ENCODE measurements around the gene TAF15. TPM values are rescaled to one million over a fixed set of nuclear protein-coding genes. Genes with fewer than 3 reads are reported as not detected.

Gene TAF15
- total RNA-seq, 2 experiments from 2014 or later: 316 to 330 TPM

DNA sequence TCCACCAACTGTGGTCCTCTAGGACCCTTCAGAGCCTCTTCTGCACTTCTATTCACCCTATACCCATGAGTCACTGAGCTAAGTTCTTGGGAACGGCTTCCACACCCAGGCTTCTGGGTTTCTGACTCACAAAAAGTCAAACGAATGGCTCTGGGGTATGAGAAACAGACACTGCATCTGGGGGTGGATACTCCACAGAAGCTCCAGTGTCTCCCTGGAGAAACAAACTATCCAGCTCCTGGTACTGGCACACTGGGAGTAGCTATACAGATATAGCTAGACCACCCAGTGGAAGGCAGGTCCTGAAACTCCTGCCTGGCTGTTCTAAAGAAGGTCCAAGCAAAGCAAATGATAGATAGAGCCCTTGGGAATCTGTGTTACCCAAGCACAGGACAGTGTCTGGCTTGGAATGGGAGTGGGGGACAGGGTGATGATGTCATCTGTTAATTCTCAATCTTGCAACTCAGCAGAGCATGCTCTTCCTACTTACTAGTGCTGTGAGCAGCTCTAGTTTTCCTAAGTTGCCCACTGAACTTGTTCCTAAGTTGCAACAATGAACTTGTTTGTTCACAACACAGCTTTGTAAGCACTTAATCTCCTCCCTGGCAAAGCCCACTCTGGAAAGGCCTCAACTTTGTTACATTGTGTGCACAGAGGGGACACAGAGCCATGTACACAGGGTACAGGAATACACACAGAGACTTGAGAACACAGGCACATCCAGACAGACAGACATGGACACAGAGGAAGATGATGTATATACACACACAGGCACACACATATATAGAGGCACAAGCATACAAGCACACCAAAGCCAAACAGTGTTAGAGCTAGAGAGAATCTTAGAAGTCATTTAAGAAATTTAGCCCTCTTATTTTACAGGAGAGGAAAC lies 20.6 kb upstream of the TAF15 start:
- peak; percentile 71 for ATAC-seq
- no peaks in the 10 kb centered on the region for H3K36me3 Mint-ChIP-seq (ENCODE audit: low read depth)
- POLR2A ChIA-PET: no interaction called here
- peaks cover 8% of the 10 kb centered on the region for H3K27me3 Mint-ChIP-seq
- H3K4me1 Mint-ChIP-seq: peaks cover 23% of the 10 kb centered on the region
- H3K27ac Mint-ChIP-seq: no peak overlapping the region
- no peaks in the 10 kb centered on the region for H3K9me3 Mint-ChIP-seq (ENCODE audit: low read depth)
- DNase-seq: no peak
- CTCF ChIA-PET: interaction anchor here (0.6 to 1.9 kb wide), 8 partner anchors 11 to 958 kb away, joined by 3 to 8 read pairs (median 4); no protein-coding TSS in a partner anchor
- intact Hi-C loops (cut with DNase I, micrococcal nuclease): no loop called here
- H3K4me3 Mint-ChIP-seq: no peak overlapping the region

DNA sequence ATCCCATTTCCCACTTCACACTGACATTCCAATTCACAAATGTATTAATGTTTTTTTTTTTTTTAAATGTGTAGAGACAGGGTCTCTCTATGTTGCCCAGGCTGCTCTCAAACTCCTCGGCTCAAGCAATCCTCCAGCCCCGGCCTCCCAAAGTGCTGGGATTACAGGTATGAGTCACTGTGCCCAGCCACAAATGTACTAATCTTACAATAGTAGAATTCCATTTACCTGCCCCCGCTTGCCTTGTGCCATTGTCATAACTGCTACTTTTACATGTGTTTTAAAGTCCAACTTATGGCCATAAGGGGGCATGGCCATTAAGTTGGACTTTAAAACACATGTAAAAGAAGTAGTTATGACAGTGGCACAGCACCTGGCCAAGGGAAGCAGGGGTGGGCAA lies 18.4 kb upstream of the TAF15 start:
- ChIA-PET CTCF (interaction anchor here (0.5 to 1.8 kb wide), 4 partner anchors 9 to 697 kb away, joined by 3 to 5 read pairs (median 4); no protein-coding TSS in a partner anchor), POLR2A (no interaction called here)
- Mint-ChIP-seq H3K27ac (no peak overlapping the region), H3K36me3 (ENCODE audit: low read depth) (no peaks in the 10 kb centered on the region), H3K27me3 (peaks cover 16% of the 10 kb centered on the region), H3K4me3 (no peak overlapping the region), H3K9me3 (ENCODE audit: low read depth) (no peaks in the 10 kb centered on the region), H3K4me1 (peaks cover 32% of the 10 kb centered on the region)
- DNase-seq (no peak), ATAC-seq (no peak)
- intact Hi-C loops (cut with DNase I, micrococcal nuclease): no loop called here

DNA sequence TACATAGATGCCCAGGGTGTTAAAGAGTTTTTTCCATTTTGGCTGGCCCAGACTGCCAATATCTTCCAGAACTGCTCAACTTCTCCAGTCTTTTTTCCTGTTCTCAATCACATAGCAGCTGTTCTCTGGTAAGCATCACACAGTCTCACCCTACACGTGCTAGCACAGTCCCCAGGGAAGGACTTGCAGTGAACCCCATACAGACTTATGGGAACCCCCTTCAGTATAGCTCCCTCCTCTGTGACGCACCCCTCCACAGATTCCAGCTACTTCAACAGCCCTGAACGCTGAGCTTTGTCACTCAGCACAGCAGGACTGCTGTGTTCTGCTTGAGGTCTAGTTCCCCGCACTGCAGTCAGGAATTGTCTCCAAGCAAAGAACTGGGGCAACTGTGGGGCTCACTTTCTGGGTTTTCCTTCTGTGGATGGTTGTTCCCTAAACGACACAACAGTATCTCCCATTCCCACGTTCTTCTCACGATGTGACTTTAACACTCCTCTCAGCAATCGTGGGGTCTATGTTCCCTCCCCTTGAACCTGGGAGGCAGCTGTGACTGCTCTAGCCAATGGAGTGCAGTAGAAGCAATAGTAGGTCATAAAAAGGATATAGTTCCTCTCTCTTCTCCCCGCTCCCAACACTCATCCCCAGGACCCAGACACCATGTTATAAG lies 17.5 kb upstream of the TAF15 start:
- peaks cover 22% of the 10 kb centered on the region for H3K27me3 Mint-ChIP-seq
- POLR2A ChIA-PET: no interaction called here
- intact Hi-C loops (cut with DNase I, micrococcal nuclease): no loop called here

GRCh38 chr17:35793257-35793656 lies 16.0 kb upstream of the TAF15 start:
- Mint-ChIP-seq H3K9me3 (ENCODE audit: low read depth) (no peaks in the 10 kb centered on the region), H3K27me3 (peaks cover 26% of the 10 kb centered on the region)
- ATAC-seq: no peak

More for the DNA sequence above, 17.5 kb upstream of the TAF15 start:
- peaks cover 36% of the 10 kb centered on the region for H3K4me1 Mint-ChIP-seq
- DNase-seq: no peak
- no peak overlapping the region for H3K27ac Mint-ChIP-seq
- no peak overlapping the region for H3K4me3 Mint-ChIP-seq
- CTCF ChIA-PET: interaction anchor here (0.7 to 7.8 kb wide), 7 partner anchors 10 to 233 kb away, joined by 3 to 46 read pairs (median 5); partner anchors contain the start of gene TAF15
- ATAC-seq: no peak
- H3K36me3 Mint-ChIP-seq (ENCODE audit: low read depth): no peaks in the 10 kb centered on the region
- H3K9me3 Mint-ChIP-seq (ENCODE audit: low read depth): no peaks in the 10 kb centered on the region

GRCh38 chr17:35795007-35795870 lies 14.0 kb upstream of the TAF15 start, which contains the start of gene MMP28:
MMP28 (minus strand) TSS chr17:35795641; CDS start chr17:35795377, 264 bp downstream.
- POLR2A ChIA-PET: interaction anchor here (1.3 to 1.4 kb wide), 2 partner anchors 14 to 31 kb away, joined by 3 read pairs; partner anchors contain the start of gene TAF15
- Mint-ChIP-seq H3K36me3 (ENCODE audit: low read depth) (no peaks in the 10 kb centered on the region), H3K27ac (peak within 1 kb of the TSS; percentile 3), H3K9me3 (ENCODE audit: low read depth) (no peaks in the 10 kb centered on the region), H3K4me1 (peaks cover 20% of the 10 kb centered on the region), H3K27me3 (peaks cover 26% of the 10 kb centered on the region), H3K4me3 (peak within 1 kb of the TSS; percentile 67)
- ATAC-seq: peak; percentile 81
- DNase-seq: peak; percentile 70
- intact Hi-C loops (cut with DNase I, micrococcal nuclease): no loop called here
- CTCF ChIA-PET: interaction anchor here (0.6 to 7.8 kb wide), 6 partner anchors 10 to 31 kb away, joined by 3 to 46 read pairs (median 8); partner anchors contain the start of gene TAF15

More at GRCh38 chr17:35793257-35793656, 16.0 kb upstream of the TAF15 start:
- Mint-ChIP-seq H3K4me1 (peaks cover 28% of the 10 kb centered on the region), H3K27ac (no peak overlapping the region), H3K4me3 (no peak overlapping the region), H3K36me3 (ENCODE audit: low read depth) (no peaks in the 10 kb centered on the region)
- DNase-seq: no peak
- ChIA-PET CTCF (interaction anchor here (2.3 to 7.8 kb wide), 2 partner anchors 16 to 30 kb away, joined by 16 to 46 read pairs; partner anchors contain the start of gene TAF15), POLR2A (interaction anchor here (0.5 kb wide), 1 partner anchor 192 kb away, joined by 7 read pairs; no protein-coding TSS in a partner anchor)
- intact Hi-C loops (cut with DNase I, micrococcal nuclease): no loop called here

DNA sequence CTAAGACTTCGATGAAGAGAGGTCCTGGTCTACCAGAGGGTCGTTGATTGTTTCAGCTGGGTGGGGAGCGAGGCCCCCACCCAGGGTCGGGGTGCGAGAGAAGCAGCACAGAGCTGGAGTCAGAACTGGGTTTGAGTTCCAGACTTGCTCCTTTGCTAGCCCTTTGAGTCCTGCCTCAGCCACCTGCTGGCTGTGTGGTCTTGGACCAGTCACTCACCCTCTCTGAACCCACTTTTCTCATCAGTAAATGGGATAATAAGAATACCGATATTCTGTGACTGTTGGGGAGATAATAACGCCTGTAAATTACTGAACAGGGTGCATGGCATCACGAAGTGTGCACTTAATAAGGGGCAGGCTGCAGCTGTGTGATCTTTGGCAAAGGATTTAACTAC lies 13.4 kb upstream of the TAF15 start:
- Mint-ChIP-seq H3K9me3 (ENCODE audit: low read depth) (no peaks in the 10 kb centered on the region), H3K27ac (peak overlapping the region; percentile 3), H3K36me3 (ENCODE audit: low read depth) (no peaks in the 10 kb centered on the region), H3K27me3 (peaks cover 26% of the 10 kb centered on the region), H3K4me1 (peaks cover 21% of the 10 kb centered on the region), H3K4me3 (peak overlapping the region; percentile 67)
- DNase-seq: no peak
- ChIA-PET POLR2A (interaction anchor here (1.4 kb wide), 1 partner anchor 13 kb away, joined by 3 read pairs; the partner anchor contains the start of gene TAF15), CTCF (interaction anchor here (1.1 to 7.8 kb wide), 7 partner anchors 9 to 31 kb away, joined by 3 to 46 read pairs (median 5); partner anchors contain the start of gene TAF15)
- intact Hi-C loops (cut with DNase I, micrococcal nuclease): no loop called here
- ATAC-seq: no peak

DNA sequence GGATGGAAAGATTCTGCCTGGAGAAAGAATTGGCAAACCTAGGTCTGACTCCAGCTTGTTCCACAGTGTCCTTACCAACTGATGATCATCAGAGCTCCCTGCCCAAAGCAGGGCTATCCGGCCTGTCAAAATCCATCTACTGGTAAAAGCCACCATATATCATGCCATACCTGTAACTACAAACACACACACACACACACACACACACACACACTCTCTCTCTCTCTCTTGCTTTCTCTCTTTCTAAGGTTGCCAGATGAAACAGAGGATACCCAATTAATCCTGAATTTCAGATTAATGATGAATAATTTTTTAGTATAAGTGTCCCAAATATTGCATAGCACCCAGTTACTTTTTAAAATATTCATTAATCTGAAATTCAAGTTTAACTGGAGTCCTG lies 12.3 kb upstream of the TAF15 start:
- Mint-ChIP-seq H3K4me1 (peaks cover 32% of the 10 kb centered on the region), H3K27me3 (peaks cover 26% of the 10 kb centered on the region)
- CTCF ChIA-PET: interaction anchor here (0.8 to 7.8 kb wide), 7 partner anchors 8 to 32 kb away, joined by 3 to 46 read pairs (median 5); partner anchors contain the start of gene TAF15

GRCh38 chr17:35797370-35797769 lies 11.9 kb upstream of the TAF15 start:
- Mint-ChIP-seq H3K27me3 (peaks cover 23% of the 10 kb centered on the region), H3K4me3 (no peak overlapping the region)

More for the DNA sequence above, 12.3 kb upstream of the TAF15 start:
- POLR2A ChIA-PET: interaction anchor here (0.7 kb wide), 1 partner anchor 12 kb away, joined by 4 read pairs; the partner anchor contains the start of gene TAF15
- Mint-ChIP-seq H3K9me3 (ENCODE audit: low read depth) (no peaks in the 10 kb centered on the region), H3K4me3 (no peak overlapping the region), H3K27ac (no peak overlapping the region), H3K36me3 (ENCODE audit: low read depth) (no peaks in the 10 kb centered on the region)
- DNase-seq: no peak
- intact Hi-C loops (cut with DNase I, micrococcal nuclease): no loop called here
- no peak for ATAC-seq

DNA sequence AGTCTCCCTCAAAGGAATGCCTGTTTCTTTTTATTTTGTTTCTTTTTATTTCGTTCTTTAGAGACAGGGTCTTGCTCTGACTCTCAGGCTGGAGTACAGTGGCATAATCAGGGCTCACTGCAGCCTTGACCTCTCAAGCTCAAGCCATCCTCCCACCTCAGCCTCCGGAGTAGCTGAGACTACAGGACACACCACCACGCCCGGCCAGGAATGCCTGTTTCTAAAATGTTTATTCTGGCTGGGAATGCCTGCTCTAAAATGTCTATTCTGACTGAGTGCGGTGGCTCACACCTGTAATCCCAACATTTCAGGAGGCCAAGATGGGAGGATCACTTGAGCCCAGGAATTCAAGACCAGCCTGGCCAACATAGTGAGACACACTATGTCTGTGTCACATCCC lies 11.4 kb upstream of the TAF15 start:
- H3K27me3 Mint-ChIP-seq: peaks cover 23% of the 10 kb centered on the region

More at GRCh38 chr17:35797370-35797769, 11.9 kb upstream of the TAF15 start:
- intact Hi-C loops (cut with DNase I, micrococcal nuclease): no loop called here
- Mint-ChIP-seq H3K36me3 (ENCODE audit: low read depth) (no peaks in the 10 kb centered on the region), H3K9me3 (ENCODE audit: low read depth) (no peaks in the 10 kb centered on the region), H3K4me1 (peaks cover 29% of the 10 kb centered on the region), H3K27ac (no peak overlapping the region)
- ChIA-PET CTCF (interaction anchor here (0.8 to 7.8 kb wide), 5 partner anchors 8 to 33 kb away, joined by 3 to 46 read pairs (median 13); partner anchors contain the start of gene TAF15), POLR2A (no interaction called here)
- ATAC-seq (no peak), DNase-seq (no peak)

DNA sequence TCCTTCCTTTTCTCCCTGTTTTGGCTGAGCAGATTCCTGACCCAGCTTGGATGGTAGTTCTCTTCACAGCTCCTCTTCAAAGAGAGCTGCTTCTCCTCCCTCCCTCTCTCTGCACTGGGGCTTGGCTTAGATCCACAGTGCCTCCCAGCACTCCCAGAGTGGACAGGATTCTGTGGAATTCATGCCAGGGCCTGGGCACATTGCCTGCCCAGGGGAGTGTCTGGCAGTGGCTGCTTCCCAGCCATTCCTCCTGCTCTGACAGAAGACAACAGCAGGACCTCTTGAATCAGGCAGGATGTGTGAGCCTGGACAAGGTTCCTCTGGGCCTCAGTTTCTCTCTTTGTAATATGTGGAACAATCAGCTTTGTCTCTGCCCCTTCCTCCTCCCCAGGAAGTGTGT lies 9.3 kb upstream of the TAF15 start:
- ATAC-seq (no peak), DNase-seq (no peak)
- intact Hi-C loops (cut with DNase I, micrococcal nuclease): loop anchor here in 1 of 2 experiments (10.0 kb wide), 1 partner anchor 365 kb away; the partner anchor contains the start of gene SLFN12
- ChIA-PET CTCF (interaction anchor here (0.8 to 1.5 kb wide), 2 partner anchors 9 to 36 kb away, joined by 4 to 7 read pairs; partner anchors contain the start of gene TAF15), POLR2A (no interaction called here)
- Mint-ChIP-seq H3K9me3 (ENCODE audit: low read depth) (no peaks in the 10 kb centered on the region), H3K27ac (no peak overlapping the region), H3K4me3 (no peak overlapping the region), H3K4me1 (peaks cover 35% of the 10 kb centered on the region), H3K27me3 (peaks cover 12% of the 10 kb centered on the region), H3K36me3 (ENCODE audit: low read depth) (no peaks in the 10 kb centered on the region)

More for the DNA sequence above, 11.4 kb upstream of the TAF15 start:
- no peak overlapping the region for H3K27ac Mint-ChIP-seq
- DNase-seq (no peak), ATAC-seq (no peak)
- no peaks in the 10 kb centered on the region for H3K36me3 Mint-ChIP-seq (ENCODE audit: low read depth)
- no peaks in the 10 kb centered on the region for H3K9me3 Mint-ChIP-seq (ENCODE audit: low read depth)
- ChIA-PET POLR2A (no interaction called here), CTCF (interaction anchor here (1.3 to 7.8 kb wide), 3 partner anchors 11 to 33 kb away, joined by 3 to 46 read pairs (median 38); partner anchors contain the start of gene TAF15)
- H3K4me1 Mint-ChIP-seq: peaks cover 33% of the 10 kb centered on the region
- intact Hi-C loops (cut with DNase I, micrococcal nuclease): no loop called here
- H3K4me3 Mint-ChIP-seq: no peak overlapping the region
